GM21723 (cell line): Measurements from ENCODE around the gene LMO3.

Source experiments
- ATAC-seq: cut with Tn5 transposase; IDR thresholded peaks from one replicate; pipeline ENCODE4 v1.9.1; 2021; ENCODE audit warnings: mild to moderate bottlenecking, moderate library complexity; ENCODE audit not compliant: unreplicated experiment

The LMO3 gene

GRCh38 chr12:16602412-16602811 lies 3.5 kb downstream of the LMO3 start:
- no peak for ATAC-seq

- no peak for ATAC-seq
These were observed 5.4 kb downstream of the LMO3 start for GRCh38 chr12:16600525-16600924.

DNA sequence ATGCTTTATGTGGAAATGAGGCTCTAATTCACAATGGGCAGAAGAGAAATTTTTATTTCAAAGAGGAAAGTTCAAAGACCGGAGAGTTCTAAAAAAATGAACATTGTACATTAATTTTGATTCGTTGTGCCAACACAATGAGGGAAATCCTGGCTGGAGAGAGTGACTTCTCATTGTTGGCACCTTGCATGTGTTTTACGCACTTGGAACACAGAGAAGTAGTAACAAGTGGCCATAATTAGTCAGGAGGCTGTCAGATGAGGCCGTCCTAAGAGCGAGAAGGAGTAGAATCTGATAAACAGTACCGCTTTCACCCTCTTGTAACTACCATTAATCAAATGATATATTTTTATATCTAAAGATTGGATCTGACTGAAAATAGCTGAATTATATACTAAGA lies 6.9 kb downstream of the LMO3 start:
- no peak for ATAC-seq

- ATAC-seq = no peak
These were observed 11.2 kb downstream of the LMO3 start for GRCh38 chr12:16594797-16595196.

- no peak for ATAC-seq
These were observed 12.4 kb downstream of the LMO3 start for GRCh38 chr12:16593546-16593945.

DNA sequence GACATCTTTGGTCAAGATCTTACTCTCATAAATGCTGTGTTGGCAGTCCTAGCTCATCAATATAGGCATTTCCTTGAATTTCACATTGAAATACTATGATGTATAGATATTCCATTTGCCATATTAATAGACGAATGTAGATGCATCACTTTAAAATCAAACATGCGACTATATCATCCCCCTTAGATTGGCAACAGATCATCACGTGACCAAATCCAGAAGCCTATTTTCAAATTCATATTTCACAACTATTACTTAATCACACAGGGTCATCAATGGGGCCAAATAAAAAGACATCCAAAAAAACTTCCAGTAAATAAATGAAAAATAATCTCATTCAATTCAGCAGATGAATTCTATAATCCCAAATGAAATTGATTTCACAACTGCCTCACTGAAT lies 15.3 kb downstream of the LMO3 start:
- no peak for ATAC-seq

DNA sequence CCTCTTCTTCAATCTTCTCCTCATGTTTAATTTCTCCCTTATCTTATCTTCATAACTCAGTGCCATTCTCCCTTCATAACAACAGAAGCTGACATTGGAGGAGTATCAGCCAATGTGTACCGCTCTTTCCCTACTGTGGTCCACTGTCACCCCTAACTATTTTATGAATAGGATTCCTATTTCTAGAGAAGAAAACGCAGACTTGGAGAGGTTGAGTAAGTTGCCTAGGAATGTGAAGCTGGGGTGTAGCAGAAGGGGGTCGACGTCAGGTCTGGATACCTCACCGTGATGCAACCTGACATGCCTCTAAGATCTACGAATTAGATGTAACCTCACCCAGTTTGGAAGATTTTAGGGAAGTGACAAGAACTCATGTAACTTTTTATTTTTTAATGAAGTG lies 17.1 kb downstream of the LMO3 start:
- ATAC-seq = no peak

DNA sequence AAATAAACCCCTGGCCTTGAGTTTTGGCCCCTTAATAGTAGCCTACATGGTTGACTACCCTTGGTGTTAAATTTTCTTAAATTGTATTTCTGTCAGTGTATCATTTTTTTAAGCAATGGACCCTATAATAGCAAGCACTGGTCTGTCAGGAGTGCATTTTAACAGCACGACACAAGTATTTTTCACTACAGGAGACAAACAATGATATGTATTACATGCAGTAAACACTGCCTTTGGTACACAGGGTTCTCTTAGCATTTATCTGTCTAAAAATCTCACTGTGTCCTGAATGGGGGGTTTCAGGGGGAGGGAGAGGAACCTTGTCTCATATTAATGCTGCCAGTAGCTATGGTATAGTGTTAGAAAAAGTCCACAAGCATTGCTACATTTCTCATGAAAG lies 18.4 kb downstream of the LMO3 start:
- ATAC-seq = no peak

GRCh38 chr12:16587110-16587453 lies 18.9 kb downstream of the LMO3 start:
- ATAC-seq = no peak

DNA sequence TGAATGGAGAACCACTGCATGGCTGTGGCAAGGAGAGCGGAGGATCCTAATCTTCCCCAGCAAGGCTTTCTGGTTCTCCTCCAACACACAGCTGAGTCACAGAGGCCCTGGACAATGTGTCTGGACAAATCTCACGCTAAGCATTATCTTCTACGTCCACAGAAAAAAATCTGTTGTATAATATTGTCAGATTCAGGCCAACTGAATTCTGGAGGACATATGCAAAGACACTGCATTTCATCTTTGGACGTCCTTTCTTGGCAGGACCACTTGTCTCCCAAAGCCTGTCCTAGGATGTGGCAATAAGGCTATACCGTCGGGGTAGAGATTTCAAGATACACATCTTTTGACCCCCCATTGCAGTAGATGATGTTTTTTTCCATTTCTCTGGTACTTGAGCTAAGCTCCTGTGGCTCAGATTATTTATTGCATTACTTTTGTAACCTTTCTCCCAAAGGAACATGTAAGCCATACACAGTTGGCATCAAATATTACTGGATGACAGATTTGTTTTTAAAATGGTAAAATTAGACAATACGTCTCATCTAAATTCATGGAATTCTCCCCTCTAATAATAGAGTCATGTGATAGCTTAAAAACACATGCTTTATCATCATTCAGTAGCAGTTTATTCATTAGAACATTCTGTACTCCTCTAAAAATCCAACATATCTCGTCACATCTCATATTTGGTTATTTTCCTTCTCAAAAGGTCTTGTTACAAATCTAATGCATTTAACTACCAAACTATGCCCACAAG lies 19.4 kb downstream of the LMO3 start:
- no peak for ATAC-seq

GRCh38 chr12:16585781-16586180 lies 20.2 kb downstream of the LMO3 start:
- no peak for ATAC-seq

GRCh38 chr12:16583969-16584745 lies 21.8 kb downstream of the LMO3 start:
- no peak for ATAC-seq

DNA sequence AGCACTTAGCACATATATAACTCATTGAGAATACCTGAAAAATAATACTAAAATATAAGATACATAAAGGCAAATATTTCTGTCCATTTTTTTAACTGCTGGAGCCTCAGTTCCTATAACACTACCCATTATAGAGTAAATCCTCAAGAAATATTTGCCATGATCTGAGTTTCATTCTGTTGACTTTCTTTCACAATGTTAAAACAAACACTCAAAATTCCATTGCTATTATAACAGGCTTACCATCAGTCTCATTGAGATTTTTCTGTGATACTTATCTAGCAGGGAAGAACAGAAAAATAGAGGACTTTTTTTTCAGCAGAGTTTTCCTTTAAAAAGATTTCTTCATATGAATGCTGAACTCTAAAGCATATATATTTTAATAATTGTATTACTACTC lies 24.5 kb downstream of the LMO3 start:
- ATAC-seq = no peak

GRCh38 chr12:16579041-16579440 lies 26.9 kb downstream of the LMO3 start:
- no peak for ATAC-seq

DNA sequence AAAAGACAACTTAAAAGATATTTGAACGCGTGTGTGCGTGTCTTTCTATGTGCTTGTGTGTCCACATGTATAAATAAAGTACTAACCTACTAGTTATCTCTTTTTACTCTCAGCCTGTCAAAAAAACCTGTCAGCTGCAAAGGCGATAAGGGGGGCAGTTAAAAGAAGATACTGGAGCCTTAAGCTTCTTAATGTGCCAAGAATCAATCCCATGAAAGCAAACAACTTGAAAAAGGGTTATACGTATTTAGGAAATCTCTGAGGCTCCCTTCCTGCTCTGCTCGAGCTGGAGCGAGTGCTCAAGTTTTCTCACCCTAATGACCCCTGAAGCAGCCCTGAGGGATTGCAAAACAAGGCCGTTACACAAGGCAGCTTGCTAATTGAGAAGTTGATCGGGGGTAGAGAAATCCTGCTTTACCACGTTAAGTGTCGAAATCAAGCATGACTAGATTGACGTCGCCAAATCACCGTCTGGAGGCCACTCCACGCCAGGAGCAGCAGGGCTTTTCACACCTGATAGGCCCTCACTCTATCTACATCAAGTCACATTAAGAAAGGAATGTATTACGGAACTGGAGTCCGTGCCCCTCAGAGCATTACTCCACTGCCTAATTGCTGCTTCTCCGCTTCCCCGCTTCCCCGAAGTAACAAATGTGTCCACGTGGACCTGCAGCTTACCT lies 32.4 kb downstream of the LMO3 start:
- ATAC-seq = no peak

GRCh38 chr12:16568873-16569272 lies 37.1 kb downstream of the LMO3 start:
- ATAC-seq = no peak

GRCh38 chr12:16564675-16565074 lies 41.3 kb downstream of the LMO3 start:
- ATAC-seq = no peak

DNA sequence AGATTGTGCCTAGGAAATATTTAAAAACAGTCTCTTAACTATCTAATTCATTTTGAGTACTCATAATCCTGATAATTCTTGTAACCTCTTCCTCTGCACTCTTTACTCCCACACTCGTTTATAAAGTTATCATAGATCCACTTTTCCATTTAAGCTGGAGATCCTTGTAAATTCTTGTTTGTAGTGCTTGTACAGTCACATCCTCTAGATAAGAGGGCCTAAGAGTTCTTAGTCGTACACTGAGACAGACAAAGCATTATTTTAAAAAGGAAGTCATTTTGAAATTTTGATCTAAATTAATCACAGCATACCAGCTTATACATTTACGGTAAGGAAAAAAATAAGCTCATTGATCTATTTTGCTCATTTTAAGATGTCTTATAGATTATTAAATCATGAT lies 42.5 kb downstream of the LMO3 start:
- ATAC-seq = no peak

GRCh38 chr12:16562921-16563320 lies 43.0 kb downstream of the LMO3 start:
- no peak for ATAC-seq

- ATAC-seq = no peak
These were observed 43.5 kb downstream of the LMO3 start for GRCh38 chr12:16562435-16562834.

- no peak for ATAC-seq
These were observed 45.7 kb downstream of the LMO3 start for GRCh38 chr12:16560273-16560672.

GRCh38 chr12:16555630-16556029 lies 50.3 kb downstream of the LMO3 start:
- ATAC-seq = no peak
